CD4-positive, alpha-beta T cell (primary cell): ENCODE measurements around the gene TMEM140. TPM values are rescaled to one million over a fixed set of nuclear protein-coding genes. Genes with fewer than 3 reads are reported as not detected.

Experiments
- ATAC-seq: fragments of 200-7000 bp; cut with Tn5 transposase; one replicate; pipeline ENCODE4 v1.10.0; 2022; ENCODE audit warnings: mild to moderate bottlenecking; ENCODE audit not compliant: poor library complexity
- CTCF ChIA-PET: fragments of 350-600 bp; sonication (Branson Sonifier 250); formaldehyde crosslinking; loops from one replicate; lab custom pipeline; 2021; ENCODE audit warnings: antibody characterized with exemption, inconsistent platforms; lab: Charles Lee
- POLR2A ChIA-PET: fragments of 350-600 bp; sonication (Branson Sonifier 250); formaldehyde crosslinking; loops from one replicate; lab custom pipeline; 2021; ENCODE audit warnings: antibody characterized with exemption, inconsistent platforms; lab: Charles Lee
- DNase-seq, 14 experiments: peaks; one replicate each; pipeline ENCODE4 v3.0.0-alpha.2; 2013 to 2020; ENCODE audit warnings: mixed read lengths in 2 of 14
- H3K27ac ChIP-seq, 2 donors: one replicate each; pipeline versions ENCODE4 v1.5.1 to v1.7.0; 2013; ENCODE audit warnings: low read length in 2 of 2, low read depth in 1 of 2, mild to moderate bottlenecking in 1 of 2
- H3K27me3 ChIP-seq, 2 experiments: 1 replicate in 1 of 2; 2 replicates in 1 of 2; pipeline versions ENCODE4 v1.6.1 to v1.7.0; 2013; ENCODE audit warnings: low read length in 2 of 2, control low read depth in 1 of 2, mild to moderate bottlenecking in 1 of 2, moderate library complexity in 1 of 2; ENCODE audit not compliant: insufficient read depth in 2 of 2, control insufficient read depth in 1 of 2
- H3K36me3 ChIP-seq: one replicate; pipeline ENCODE4 v1.6.1; 2013; ENCODE audit warnings: low read length, control low read depth; ENCODE audit not compliant: insufficient read depth
- H3K4me1 ChIP-seq: one replicate; pipeline ENCODE4 v1.6.1; 2013; ENCODE audit warnings: low read length, control low read depth; ENCODE audit not compliant: insufficient read depth
- H3K4me3 ChIP-seq: one replicate; pipeline ENCODE4 v1.5.1; 2013; ENCODE audit warnings: mild to moderate bottlenecking, low read length, moderate library complexity
- H3K9me3 ChIP-seq, 2 experiments: 1 replicate in 1 of 2; 2 replicates in 1 of 2; pipeline versions ENCODE4 v1.6.1 to v1.7.0; 2013; ENCODE audit warnings: low read length in 2 of 2, mild to moderate bottlenecking in 2 of 2, control low read depth in 1 of 2, moderate library complexity in 1 of 2; ENCODE audit not compliant: control insufficient read depth in 1 of 2, insufficient read depth in 1 of 2
- H3K27ac Mint-ChIP-seq: one replicate; pipeline ENCODE4 v1.8.0; 2020; ENCODE audit warnings: mixed read lengths
- H3K27me3 Mint-ChIP-seq: one replicate; pipeline ENCODE4 v1.8.0; 2021; ENCODE audit warnings: mixed read lengths
- H3K36me3 Mint-ChIP-seq: one replicate; pipeline ENCODE4 v1.8.0; 2021; ENCODE audit warnings: low read depth, mixed read lengths
- H3K4me1 Mint-ChIP-seq: one replicate; pipeline ENCODE4 v1.8.0; 2021; ENCODE audit warnings: low read depth, mixed read lengths
- H3K4me3 Mint-ChIP-seq: one replicate; pipeline ENCODE4 v1.8.0; 2020; ENCODE audit warnings: mild to moderate bottlenecking, mixed read lengths
- H3K9me3 Mint-ChIP-seq: one replicate; pipeline ENCODE4 v1.8.0; 2020; ENCODE audit warnings: mixed read lengths
- intact Hi-C, 2 experiments: fragments of 100-400 bp; cut with DNase I in 1 of 2; cut with micrococcal nuclease in 1 of 2; formaldehyde crosslinking; loops; one replicate each; pipeline versions ENCODE4 v1.15.1 to v1.9.0; 2023 to 2025; cut with DNase I, micrococcal nuclease
- total RNA-seq, 174 experiments: library from RNA in 2 of 174; stranded (reverse) in 2 of 174; gene quantifications; one replicate each; pipeline ENCODE4 v1.2.3 and lab custom pipeline; 2021 to 2026
- TF ChIP-seq, protein P1 (sequence below): fragments of 200-600 bp; IDR thresholded peaks from one replicate; pipeline ENCODE4 v1.8.0; 2022; ENCODE audit warnings: antibody characterized with exemption, mild to moderate bottlenecking

The TMEM140 gene
- total RNA-seq, 2 experiments from 2014 or later, result 27.7 to 32.2 TPM

- no peaks in the 10 kb centered on the region for H3K27me3 Mint-ChIP-seq
- Histone ChIP-seq H3K4me3 (no peak overlapping the region), H3K27ac (no peak overlapping the region), H3K9me3 (no peaks in the 10 kb centered on the region), H3K27me3 (no peaks in the 10 kb centered on the region), H3K4me1 (no peaks in the 10 kb centered on the region), H3K36me3 (peaks cover 89% of the 10 kb centered on the region)
- ChIA-PET POLR2A (no interaction called here), CTCF (no interaction called here)
- ATAC-seq (no peak), DNase-seq (no peak)
- no peak overlapping the region for H3K27ac Mint-ChIP-seq
- TF ChIP-seq, protein P1, sequence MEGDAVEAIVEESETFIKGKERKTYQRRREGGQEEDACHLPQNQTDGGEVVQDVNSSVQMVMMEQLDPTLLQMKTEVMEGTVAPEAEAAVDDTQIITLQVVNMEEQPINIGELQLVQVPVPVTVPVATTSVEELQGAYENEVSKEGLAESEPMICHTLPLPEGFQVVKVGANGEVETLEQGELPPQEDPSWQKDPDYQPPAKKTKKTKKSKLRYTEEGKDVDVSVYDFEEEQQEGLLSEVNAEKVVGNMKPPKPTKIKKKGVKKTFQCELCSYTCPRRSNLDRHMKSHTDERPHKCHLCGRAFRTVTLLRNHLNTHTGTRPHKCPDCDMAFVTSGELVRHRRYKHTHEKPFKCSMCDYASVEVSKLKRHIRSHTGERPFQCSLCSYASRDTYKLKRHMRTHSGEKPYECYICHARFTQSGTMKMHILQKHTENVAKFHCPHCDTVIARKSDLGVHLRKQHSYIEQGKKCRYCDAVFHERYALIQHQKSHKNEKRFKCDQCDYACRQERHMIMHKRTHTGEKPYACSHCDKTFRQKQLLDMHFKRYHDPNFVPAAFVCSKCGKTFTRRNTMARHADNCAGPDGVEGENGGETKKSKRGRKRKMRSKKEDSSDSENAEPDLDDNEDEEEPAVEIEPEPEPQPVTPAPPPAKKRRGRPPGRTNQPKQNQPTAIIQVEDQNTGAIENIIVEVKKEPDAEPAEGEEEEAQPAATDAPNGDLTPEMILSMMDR, result no peak
- no peak overlapping the region for H3K4me3 Mint-ChIP-seq
- peaks cover 97% of the 10 kb centered on the region for H3K36me3 Mint-ChIP-seq
- peaks cover 19% of the 10 kb centered on the region for H3K4me1 Mint-ChIP-seq
- H3K9me3 Mint-ChIP-seq, result no peaks in the 10 kb centered on the region
- intact Hi-C loops, result no loop called here
These were observed 51.6 kb downstream of the TMEM140 start for GRCh38 chr7:135199439-135199838.

- POLR2A ChIA-PET, result no interaction called here
These were observed 53.0 kb downstream of the TMEM140 start for GRCh38 chr7:135200821-135201331.

DNA sequence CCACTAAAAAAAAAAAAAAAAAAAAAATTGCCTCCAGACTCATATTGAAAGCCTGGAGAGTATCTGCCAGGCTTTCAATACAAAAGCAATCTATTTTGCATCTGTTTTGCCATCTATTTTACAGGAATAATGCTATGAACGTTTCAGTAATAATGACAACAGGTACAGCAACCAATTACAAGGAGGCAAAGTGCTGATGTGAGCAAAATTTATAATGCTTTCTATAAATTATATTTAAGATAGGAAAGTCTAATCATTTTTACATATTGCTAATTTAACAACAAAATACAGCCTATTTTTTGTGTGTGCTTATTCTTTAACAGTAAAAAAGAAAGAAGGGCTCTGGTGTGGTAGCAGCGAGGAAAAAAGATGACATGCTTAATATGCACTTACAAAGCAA lies 53.5 kb downstream of the TMEM140 start:
- Mint-ChIP-seq H3K4me1 (peaks cover 32% of the 10 kb centered on the region), H3K27ac (no peak overlapping the region), H3K36me3 (peaks cover 95% of the 10 kb centered on the region), H3K4me3 (no peak overlapping the region), H3K27me3 (no peaks in the 10 kb centered on the region), H3K9me3 (no peaks in the 10 kb centered on the region)
- no peaks in the 10 kb centered on the region for H3K9me3 ChIP-seq
- no peak for DNase-seq
- no peaks in the 10 kb centered on the region for H3K27me3 ChIP-seq
- H3K4me1 ChIP-seq, result no peaks in the 10 kb centered on the region
- H3K4me3 ChIP-seq, result no peak overlapping the region
- ChIA-PET CTCF (no interaction called here), POLR2A (no interaction called here)
- no peak overlapping the region for H3K27ac ChIP-seq
- TF ChIP-seq, protein P1, result no peak
- H3K36me3 ChIP-seq, result peaks cover 72% of the 10 kb centered on the region
- intact Hi-C loops, result no loop called here
- no peak for ATAC-seq

More at GRCh38 chr7:135200821-135201331, 53.0 kb downstream of the TMEM140 start:
- intact Hi-C loops, result no loop called here
- ATAC-seq (no peak), DNase-seq (no peak)
- Mint-ChIP-seq H3K4me1 (peaks cover 27% of the 10 kb centered on the region), H3K4me3 (no peak overlapping the region), H3K27ac (no peak overlapping the region), H3K9me3 (no peaks in the 10 kb centered on the region), H3K36me3 (peaks cover 97% of the 10 kb centered on the region), H3K27me3 (no peaks in the 10 kb centered on the region)
- Histone ChIP-seq H3K9me3 (no peaks in the 10 kb centered on the region), H3K27ac (no peak overlapping the region), H3K36me3 (peaks cover 76% of the 10 kb centered on the region), H3K4me1 (no peaks in the 10 kb centered on the region), H3K27me3 (no peaks in the 10 kb centered on the region), H3K4me3 (no peak overlapping the region)
- TF ChIP-seq, protein P1, result no peak
- CTCF ChIA-PET, result no interaction called here
